Sciatic nerve (tissue), 2 donors: ENCODE data around the gene MBD2. TPM values are rescaled to one million over a fixed set of nuclear protein-coding genes. Genes with fewer than 3 reads are reported as not detected.
A peak's percentile ranks its signal among the peaks of the same experiment; 100 is the strongest.
"Not testable (repeated sequence)": the region's sequence is repeated elsewhere in the genome, so short reads cannot be mapped to it uniquely, and the experiment has no call there.

Experiments used
- ATAC-seq: fragments of 200-7000 bp; cut with Tn5 transposase; one replicate; pipeline ENCODE4 v1.9.1; 2020; ENCODE audit warnings: mild to moderate bottlenecking, moderate library complexity
- DNase-seq: peaks from one replicate; pipeline ENCODE4 v3.0.0-alpha.2; 2020; ENCODE audit warnings: low spot score
- intact Hi-C: fragments of 100-400 bp; cut with DNase I; formaldehyde crosslinking; loops from one replicate; pipeline ENCODE4 v1.14.2; 2022
- total RNA-seq: library from RNA; stranded (reverse); fragmentation: NEBNext Ultra II Directional; extraction: Animal tissue kit (Norgen Biotek cat#: 25700); gene quantifications from one replicate; pipeline ENCODE4 v1.2.1, GENCODE V29; 2021
- donor health status: DM: no; HTN: no; CAD: no.
- donor health status: DM: no; HTN: no; CAD: no.

Gene MBD2
- total RNA-seq, 1 donor from 2014 or later, result 86.8 TPM

DNA sequence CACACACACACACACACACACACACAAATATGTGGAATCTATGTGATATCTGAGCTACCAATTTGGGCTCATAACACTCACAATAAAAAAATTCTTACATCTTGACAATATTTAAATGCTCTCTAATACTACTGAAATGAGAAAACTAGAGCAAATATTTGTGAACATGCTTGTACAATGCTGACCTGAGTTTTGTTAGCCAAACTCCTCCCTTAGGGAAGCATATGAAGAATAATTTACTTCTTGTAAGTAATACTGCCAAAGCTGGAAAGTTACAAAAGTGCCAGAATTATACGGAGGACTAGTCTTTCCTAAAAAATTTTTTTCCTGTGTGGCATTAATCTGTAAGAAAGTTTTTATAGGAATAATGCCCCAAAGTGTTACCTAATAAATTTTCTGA is 18.5 kb downstream of the MBD2 start:
- ATAC-seq, result peak; percentile 45

DNA sequence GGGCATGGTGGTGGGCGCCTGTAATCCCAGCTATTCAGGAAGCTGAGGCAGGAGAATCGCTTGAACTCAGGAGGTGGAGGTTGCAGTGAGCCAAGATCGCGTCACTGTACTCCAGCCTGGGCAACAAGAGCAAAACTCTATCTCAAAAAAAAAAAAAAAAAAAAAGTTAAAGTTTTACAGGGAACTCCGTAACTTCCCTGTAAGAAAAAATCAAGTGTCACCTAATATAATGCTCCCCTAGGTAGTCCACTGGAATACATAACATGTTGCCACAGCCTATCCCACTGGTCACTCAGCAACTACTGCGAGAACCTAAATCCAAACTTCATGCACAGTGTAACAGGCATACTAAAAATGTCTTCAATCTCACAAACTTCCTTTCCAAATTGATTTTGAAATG is 19.0 kb downstream of the MBD2 start:
- DNase-seq, intact Hi-C loops: not testable (repeated sequence)
- peak; percentile 17 for ATAC-seq

More for the DNA sequence above, 18.5 kb downstream of the MBD2 start:
- DNase-seq, result no peak
- intact Hi-C loops, result no loop called here

DNA sequence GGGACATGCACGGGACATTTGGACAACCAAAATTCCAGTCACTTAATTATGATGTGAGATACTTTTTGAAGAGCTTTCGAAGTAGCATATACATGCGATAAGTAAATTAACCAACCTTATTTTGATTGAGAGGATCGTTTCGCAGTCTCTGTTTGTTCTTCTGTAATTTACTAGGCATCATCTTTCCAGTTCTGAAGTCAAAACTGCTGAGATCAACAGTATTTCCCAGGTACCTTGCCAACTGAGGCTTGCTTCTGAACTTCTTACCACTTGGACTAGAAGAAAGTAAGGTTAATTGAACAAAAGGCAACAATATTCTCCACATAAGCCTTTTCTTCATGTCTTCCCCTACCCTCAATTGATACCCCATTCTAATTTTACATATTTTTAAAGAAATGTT is 19.6 kb downstream of the MBD2 start:
- intact Hi-C loops, result no loop called here
- ATAC-seq (no peak), DNase-seq (no peak)

DNA sequence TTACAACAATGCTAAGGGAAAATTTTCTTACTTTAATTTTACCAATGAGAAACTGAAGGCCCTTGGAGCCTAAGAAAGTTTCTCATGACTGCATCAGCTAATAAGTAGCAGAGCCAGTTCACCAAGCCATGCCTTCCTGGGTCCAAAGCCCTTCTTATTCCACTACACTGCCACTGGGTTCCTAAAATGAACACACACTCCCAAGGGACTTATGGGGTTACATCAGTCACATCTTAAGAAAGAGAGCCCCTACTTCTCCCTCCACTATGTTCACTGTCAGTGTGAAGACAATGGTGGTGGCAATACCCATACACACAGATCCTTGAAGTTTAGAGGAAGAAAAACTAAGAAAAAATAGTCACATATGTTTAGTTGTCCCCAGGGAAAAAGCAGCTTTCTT is 20.6 kb downstream of the MBD2 start:
- ATAC-seq, result no peak
- DNase-seq, result no peak
- intact Hi-C loops, result no loop called here

DNA sequence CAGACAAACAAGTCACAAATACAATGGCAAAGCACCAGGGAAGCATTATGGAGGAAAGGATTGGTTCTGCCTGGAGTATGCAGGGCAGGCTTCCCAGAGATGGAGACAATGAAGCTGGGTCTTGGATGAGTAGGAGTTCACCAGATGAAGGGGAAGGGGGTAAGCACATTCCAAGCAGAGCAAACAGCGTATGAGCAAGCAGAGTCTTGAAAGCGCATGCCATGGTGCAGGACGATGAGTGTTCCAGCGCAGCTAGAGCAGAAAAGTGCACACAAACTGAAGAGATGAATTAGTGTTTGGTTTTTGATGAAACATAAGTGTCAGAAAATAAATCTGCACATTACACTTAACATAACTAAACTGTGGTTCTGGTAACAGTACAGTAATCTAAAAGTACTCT is 21.6 kb downstream of the MBD2 start:
- no peak for ATAC-seq
- intact Hi-C loops, result no loop called here
- DNase-seq, result no peak

DNA sequence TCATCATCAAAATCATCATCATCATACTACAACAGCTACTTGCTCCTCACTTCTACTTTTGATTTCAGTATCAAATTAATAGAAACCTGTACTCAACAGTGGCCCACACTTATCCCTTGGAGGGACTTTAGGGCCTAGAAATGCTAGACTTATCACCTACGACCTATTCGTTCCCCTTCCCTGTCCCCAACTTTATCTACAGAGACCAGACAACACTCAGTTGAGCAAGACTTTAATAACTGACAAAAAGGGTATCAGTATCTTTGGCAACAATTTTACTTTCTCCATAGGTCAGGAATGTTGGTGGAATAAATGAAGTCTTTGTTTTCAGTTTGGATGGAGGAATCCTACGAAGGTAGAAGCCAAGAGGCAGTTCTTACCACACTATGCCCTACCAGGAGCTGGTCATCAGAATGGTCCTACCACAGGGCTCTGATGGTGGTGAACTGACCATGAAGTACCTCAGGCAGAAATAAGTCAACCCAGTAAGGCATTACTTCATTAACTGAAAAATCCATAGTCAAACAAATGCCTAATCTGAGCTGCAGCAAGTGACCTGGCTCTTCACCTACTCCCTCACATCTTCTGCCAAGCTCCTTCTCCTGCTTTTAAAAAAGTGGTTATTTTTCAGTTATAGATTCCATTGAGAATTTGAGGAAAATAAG is 26.6 kb downstream of the MBD2 start:
- ATAC-seq (no peak), DNase-seq (no peak)
- intact Hi-C loops, result no loop called here

DNA sequence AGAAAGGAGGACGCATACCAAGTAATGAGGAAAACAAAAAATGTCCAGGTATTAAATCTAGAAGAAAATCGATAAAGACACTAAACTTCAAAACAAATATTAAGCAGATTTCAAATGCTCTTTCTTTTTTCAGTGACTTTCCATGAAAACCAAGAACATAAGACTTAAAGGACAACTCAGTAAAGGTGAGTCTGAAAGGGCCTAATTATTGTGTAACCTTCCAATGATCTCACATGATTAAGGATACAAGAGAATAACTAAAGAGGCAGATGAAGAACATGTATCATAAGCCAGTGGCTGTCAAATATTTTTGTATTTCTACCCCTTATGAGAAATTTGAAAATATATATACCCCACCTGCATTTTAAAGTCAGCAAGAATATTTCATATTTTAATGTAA is 30.7 kb downstream of the MBD2 start:
- ATAC-seq, result no peak
- intact Hi-C loops, result no loop called here
- no peak for DNase-seq

DNA sequence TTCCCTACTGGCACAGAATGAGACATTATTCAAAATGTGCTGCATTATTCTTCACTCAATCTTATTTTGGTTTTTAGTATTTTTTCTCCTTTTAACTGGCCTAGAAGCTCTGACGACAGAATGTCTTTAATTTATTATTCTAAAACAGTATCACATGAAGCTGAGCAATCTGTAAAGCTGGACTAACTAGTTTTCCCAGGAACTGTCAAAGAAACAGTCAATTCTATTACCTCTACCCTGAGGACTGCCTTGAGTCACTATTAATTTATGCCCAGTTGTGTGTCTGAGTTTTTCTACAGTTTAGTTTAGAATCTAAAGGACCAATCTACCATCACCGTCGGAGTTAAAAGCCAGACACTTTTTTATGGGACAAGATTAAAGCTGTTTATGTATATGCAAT is 31.6 kb downstream of the MBD2 start:
- DNase-seq, result no peak
- ATAC-seq, result no peak
- intact Hi-C loops, result no loop called here

DNA sequence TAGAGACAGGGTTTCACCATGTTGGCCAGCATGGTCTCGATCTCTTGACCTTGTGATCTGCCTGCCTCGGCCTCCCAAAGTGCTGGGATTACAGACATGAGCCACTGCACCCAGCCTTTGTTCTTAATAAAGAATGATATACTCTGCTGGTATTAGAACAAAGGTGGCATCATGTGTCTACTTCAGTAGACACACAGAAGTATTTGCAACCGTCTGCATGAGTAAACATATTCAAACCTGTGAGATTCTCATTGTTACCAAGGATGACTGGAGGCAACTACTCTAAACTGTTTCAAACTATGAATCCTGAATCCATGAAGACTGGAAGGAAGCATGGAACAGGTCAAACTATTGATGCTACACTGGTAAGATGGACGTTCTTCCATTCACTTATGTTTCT is 32.1 kb downstream of the MBD2 start:
- intact Hi-C loops, result no loop called here
- no peak for ATAC-seq
- no peak for DNase-seq

DNA sequence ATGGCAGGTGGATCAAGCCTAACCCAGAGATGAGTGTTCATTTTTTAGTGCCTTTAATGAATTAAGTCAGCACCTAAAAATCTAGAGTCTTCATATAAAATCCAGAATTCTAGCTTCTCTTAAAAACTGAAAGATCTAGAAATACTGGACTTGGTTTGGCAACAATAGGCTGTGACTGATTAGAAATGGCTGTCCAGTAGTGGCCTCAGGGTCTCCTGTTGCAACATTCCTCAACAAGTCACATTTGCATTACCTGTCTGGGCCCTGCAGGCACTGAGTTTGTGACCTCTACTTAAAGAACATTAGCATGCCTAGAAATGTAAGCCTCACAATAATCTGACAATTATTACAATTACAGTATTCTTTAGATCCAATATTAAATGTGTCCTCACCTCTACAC is 33.1 kb downstream of the MBD2 start:
- DNase-seq (no peak), ATAC-seq (no peak)
- intact Hi-C loops, result no loop called here

DNA sequence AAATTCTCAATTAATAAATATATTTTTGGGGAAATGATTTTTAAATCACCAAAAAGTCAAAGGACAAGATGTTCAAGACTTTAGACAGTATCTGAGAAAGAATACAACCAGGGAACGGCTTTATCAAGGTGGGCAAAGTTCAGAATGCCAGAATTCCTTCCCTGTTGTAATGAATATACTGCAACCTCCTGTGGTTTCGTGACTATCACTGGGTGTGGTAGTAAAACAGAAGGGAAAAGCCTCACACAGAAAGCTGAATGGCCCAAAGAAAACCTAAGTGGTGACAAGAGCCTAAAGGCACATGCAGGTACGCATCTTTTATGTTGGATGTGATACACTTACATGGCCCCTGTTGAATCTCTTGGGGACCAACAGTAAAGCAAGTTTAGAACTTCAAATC is 37.1 kb downstream of the MBD2 start:
- intact Hi-C loops, result no loop called here
- ATAC-seq, result no peak

DNA sequence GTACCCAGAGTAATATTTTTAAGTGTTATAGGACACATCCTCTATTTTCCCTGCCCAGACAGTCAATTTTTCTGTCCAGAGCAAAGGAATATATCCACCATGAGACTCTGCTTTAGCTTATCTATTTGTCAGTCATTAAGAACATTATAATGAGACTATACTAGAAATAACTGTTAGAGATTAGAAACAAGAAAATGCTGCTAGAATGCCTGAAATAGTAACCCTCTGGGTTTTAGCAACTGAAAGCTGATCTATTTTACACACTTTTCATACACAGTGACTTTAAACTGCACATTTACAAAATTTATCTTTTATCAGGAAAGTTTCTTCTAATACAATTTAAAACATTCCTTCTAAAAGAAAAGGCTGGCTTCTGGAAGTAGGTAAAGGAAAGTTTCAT is 39.6 kb downstream of the MBD2 start:
- DNase-seq, result no peak

More for the DNA sequence above, 37.1 kb downstream of the MBD2 start:
- no peak for DNase-seq

DNA sequence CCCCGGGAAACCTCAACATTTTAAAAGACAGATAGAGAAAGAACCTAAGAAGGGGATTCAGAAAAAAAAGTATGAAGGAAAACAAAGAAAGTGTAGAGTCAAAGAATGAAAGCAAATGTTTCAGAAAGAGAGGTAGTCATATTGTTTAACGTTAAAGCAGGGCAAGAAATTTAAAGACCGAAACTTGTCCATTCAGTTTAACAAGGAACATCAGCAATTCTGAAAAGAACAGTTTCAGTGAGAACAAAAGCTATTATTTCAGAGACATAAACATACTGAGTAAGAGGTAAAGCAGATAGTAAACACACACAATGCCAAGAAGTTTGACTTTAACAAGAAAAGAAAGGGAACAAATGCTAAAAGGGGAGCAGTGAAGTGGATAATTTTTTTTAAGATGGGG is 41.1 kb downstream of the MBD2 start:
- DNase-seq (no peak), ATAC-seq (no peak)
- intact Hi-C loops, result no loop called here

More for the DNA sequence above, 39.6 kb downstream of the MBD2 start:
- intact Hi-C loops, result no loop called here
- no peak for ATAC-seq

DNA sequence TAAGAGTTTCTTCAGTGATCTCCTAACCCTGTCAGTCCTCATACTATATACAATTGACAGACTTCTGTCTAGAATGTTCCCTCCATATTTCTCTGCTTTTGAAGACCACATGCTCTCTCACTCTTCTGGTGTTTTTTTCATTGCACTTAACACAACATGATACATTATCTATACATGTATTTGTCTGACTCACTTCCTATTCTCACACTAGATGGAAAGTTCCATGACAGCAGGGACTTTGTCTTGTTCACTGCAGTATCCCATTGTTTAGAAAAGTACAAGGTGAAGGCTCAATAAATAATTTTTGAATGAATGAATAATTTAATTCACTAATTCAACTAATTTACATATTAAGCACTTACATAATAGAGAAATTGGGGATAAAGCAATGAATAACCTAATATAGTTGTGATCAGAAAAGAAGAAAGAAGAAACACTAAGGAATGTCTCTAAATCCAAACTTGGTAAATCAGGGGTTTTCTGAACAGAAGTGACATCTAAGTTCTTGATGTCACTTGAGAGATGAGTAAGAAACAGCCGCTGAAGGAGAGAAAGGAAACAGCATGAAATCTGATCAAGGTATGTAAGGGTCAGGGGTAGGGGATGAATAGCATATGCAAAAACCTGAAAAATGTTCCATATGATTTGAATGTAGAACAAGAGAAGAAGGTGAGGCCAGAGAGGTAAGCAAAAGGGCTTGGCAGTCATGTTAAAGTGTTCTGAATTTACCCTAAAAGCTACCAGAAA is 42.4 kb downstream of the MBD2 start:
- no peak for ATAC-seq
- intact Hi-C loops, result no loop called here
- DNase-seq, result no peak

DNA sequence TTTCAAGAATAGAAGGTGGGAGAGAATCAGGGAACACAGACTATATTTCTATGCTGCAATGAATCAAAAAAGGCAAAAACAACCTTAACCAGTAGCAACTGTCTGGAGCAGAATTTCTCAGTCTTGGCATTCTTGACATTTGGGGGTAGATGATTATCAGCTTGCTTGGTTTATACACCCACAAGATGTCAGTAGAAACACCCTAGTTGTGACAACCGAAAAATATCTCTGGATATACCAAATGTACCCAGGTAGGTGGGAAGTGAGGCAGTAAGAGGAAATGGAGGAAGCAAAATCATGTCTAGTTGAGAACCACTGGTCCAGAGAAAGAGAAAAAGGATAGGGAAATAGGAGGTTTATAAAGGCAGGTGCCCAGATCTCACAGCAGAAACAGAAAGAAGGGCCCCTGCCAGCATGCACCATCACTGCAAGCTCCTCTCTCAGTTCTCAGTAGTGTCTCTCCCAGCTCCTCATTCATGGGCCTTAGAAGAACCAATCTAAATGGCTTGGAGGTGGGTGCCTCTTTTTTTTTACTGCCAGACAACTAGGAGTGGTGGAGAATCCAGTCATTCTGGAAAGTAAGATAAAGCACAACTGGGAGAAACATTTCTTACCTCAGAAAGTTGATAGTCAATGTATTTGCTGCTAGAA is 50.4 kb downstream of the MBD2 start:
- intact Hi-C loops, result no loop called here
- no peak for ATAC-seq
- no peak for DNase-seq

DNA sequence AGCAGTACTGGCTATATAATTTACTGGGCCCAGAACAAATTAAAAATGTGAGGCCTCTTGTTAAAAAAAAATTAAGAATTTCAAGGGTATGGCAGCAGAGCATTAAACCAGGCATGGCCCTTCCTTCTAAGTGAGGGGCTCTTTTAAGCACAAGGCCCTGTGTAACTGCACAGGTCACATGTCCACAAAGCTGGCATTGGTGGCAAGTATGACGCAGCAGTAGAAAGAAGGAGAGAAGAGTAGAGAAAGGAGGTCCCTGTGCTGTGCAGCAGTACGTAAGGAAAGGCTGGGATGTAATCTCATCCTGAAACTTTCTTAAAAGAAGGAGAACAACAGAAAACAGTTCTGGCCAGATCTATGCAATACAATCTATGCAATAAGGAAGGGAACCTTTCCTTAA is 51.2 kb downstream of the MBD2 start:
- DNase-seq, result no peak
- ATAC-seq, result no peak
- intact Hi-C loops, result no loop called here

DNA sequence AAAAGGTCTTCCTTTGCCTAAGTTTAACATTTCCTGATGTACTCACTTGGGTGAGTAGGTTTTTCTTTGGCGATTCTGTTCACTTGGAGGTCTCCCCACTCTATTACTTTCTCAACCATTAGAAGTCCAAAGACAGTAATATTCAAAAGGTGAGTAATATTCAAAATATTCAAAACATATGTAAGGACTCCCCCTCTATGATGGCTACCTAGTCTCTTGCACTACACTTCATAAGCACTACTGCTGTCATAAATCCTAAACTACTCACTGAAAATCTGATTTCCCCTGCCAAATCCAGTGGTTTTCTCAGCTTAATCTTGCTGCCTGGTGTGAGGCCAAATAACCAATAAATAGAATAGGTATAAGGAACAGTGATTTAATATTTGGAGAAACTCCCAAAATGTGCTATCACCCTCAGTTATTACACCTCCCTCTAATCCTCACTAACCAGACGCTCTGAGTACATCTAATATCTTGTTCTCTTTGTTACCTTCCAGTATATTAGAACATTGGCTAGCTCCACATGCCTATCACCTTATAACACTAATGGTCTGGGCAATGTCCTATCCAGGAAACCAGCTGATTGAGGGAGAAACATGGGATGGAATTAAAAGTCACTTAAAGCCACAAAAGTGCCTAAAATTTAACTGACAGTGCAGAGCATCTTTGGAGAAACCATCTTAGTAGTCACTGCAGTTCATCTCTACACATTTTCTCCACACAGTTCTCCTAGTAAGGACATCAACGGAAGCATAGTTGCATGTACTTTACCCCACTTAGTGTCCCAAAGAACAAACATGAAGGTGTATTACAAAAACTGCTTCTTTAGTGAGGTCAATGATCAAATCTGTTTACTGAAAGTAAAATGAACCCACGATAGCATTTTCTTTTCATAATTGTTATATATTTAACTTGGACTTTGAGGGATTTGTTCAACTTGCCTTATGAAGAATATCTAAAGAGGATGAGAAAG is 54.8 kb downstream of the MBD2 start:
- intact Hi-C loops, result no loop called here
- ATAC-seq, result no peak
- DNase-seq, result no peak

DNA sequence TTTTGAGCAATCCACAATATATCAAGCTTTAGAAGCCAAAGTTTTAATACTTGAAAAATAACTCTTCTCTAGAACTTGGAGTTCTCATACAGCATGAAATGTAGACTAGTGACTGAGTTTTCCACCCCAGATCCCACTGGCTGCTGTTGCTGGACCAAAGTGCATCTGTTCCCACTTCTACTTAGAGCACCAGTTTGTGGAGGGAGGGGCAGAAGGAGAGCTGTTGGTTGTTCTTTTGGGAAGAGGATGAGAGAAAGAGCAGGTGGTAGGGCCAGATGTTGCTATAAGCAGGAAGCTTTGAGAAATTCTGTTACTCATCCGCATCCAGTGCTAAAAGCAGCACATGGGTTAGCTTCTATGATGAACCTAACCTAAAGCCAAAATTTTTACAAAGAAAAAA is 59.0 kb downstream of the MBD2 start:
- ATAC-seq, result no peak
- DNase-seq, result no peak
- intact Hi-C loops, result no loop called here

DNA sequence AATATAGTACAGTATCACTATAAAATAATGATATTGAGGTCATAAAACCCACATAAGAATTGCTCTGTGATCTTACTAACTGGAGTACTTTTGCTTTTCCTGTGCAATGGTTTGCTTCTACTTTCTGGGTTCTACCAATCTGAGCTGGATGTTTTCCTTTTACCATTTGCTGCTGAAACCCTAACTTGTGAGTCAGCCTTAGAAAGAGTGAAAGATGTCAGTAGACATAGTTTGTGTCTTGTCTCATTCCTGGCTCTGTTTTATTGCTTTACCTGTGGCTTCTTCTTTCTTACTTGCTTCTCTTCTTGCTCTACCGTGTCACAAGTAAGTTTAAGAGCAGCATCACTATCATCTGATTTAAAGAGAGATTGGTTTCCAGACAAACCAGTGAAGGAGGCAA is 61.0 kb downstream of the MBD2 start:
- intact Hi-C loops, result no loop called here
- no peak for DNase-seq

More for the DNA sequence above, 61.0 kb downstream of the MBD2 start:
- ATAC-seq, result no peak
